IMR-90 (cell line): Measurements from ENCODE around the gene NUP210L. TPM values are rescaled to one million over a fixed set of nuclear protein-coding genes. Genes with fewer than 3 reads are reported as not detected.

Experiments
- ATAC-seq: fragments of 200-7000 bp; cut with Tn5 transposase; 2 replicates; pipeline ENCODE4 v1.9.1; 2020; ENCODE audit warnings: low read depth, mild to moderate bottlenecking, moderate library complexity
- BruUV-seq: library from RNA; stranded (reverse); fragments of 400-500 nt; replicated peaks from 2 replicates; lab custom pipeline; 2021; lab: Mats Ljungman, UMichigan
- CTCF ChIA-PET: fragments of 300-600 bp; formaldehyde crosslinking; extraction: SDS; loops from one replicate; lab custom pipeline; 2021; ENCODE audit warnings: antibody characterized with exemption; lab: Yijun Ruan, JAX
- POLR2A ChIA-PET: fragments of 300-600 bp; sonication (Branson Sonifier 250); formaldehyde crosslinking; loops from one replicate; lab custom pipeline; 2022; ENCODE audit warnings: antibody characterized with exemption; ENCODE audit not compliant: unreplicated experiment; lab: Charles Lee
- DNase-seq: peaks from one replicate; pipeline ENCODE4 v3.0.0; 2013
- H2AFZ ChIP-seq: replicated peaks from 2 replicates; pipeline ENCODE3; 2013; ENCODE audit warnings: low read length, mild to moderate bottlenecking; ENCODE audit not compliant: poor library complexity
- H2AK5ac ChIP-seq: 2 replicates; pipeline ENCODE4 v1.6.1; 2013; ENCODE audit warnings: low read depth, low read length, inconsistent platforms
- H2AK9ac ChIP-seq: replicated peaks from 2 replicates; pipeline ENCODE3; 2013; ENCODE audit warnings: mild to moderate bottlenecking, low read depth, low read length, moderate library complexity; ENCODE audit not compliant: poor library complexity
- H2BK120ac ChIP-seq: 2 replicates; pipeline ENCODE4 v1.6.1; 2013; ENCODE audit warnings: low read depth, low read length, inconsistent platforms
- H2BK15ac ChIP-seq: 3 replicates; pipeline ENCODE4 v1.6.1; 2013; ENCODE audit warnings: low read depth, low read length, inconsistent platforms
- H2BK20ac ChIP-seq: 2 replicates; pipeline ENCODE4 v1.6.1; 2013; ENCODE audit warnings: low read depth, mild to moderate bottlenecking, inconsistent platforms, low read length, moderate library complexity
- H2BK5ac ChIP-seq: 2 replicates; pipeline ENCODE4 v1.6.1; 2013; ENCODE audit warnings: mild to moderate bottlenecking, low read depth, low read length, inconsistent platforms; ENCODE audit not compliant: poor library complexity, severe bottlenecking
- H3K14ac ChIP-seq: replicated peaks from 2 replicates; pipeline ENCODE4 v1.6.1; 2013; ENCODE audit warnings: low read depth, low read length, inconsistent platforms
- H3K18ac ChIP-seq: 2 replicates; pipeline ENCODE4 v1.6.1; 2013; ENCODE audit warnings: low read depth, low read length, control low read depth
- H3K23ac ChIP-seq: 2 replicates; pipeline ENCODE4 v1.6.1; 2013; ENCODE audit warnings: low read depth, low read length, inconsistent platforms
- H3K27ac ChIP-seq: 2 replicates; pipeline ENCODE4 v1.5.1; 2013; ENCODE audit warnings: mild to moderate bottlenecking, control low read depth, low read length; ENCODE audit not compliant: insufficient read depth
- H3K27me3 ChIP-seq: 2 replicates; pipeline ENCODE4 v1.6.1; 2013; ENCODE audit warnings: low read length; ENCODE audit not compliant: control insufficient read depth, insufficient read depth
- H3K36me3 ChIP-seq: 2 replicates; pipeline ENCODE4 v1.6.1; 2013; ENCODE audit warnings: low read length, mixed read lengths; ENCODE audit not compliant: control insufficient read depth, insufficient read depth
- H3K4ac ChIP-seq: 2 replicates; pipeline ENCODE4 v1.6.1; 2013; ENCODE audit warnings: low read depth, low read length, inconsistent platforms
- H3K4me1 ChIP-seq: 2 replicates; pipeline ENCODE4 v1.6.1; 2013; ENCODE audit warnings: low read length, mixed read lengths; ENCODE audit not compliant: control insufficient read depth, insufficient read depth
- H3K4me2 ChIP-seq: 2 replicates; pipeline ENCODE4 v1.6.1; 2013; ENCODE audit warnings: low read depth, mild to moderate bottlenecking, control low read depth, low read length, moderate library complexity
- H3K4me3 ChIP-seq: 2 replicates; pipeline ENCODE4 v1.5.1; 2013; ENCODE audit warnings: low read depth, mild to moderate bottlenecking, control low read depth, low read length, moderate library complexity; ENCODE audit not compliant: insufficient read depth
- H3K56ac ChIP-seq: 2 replicates; pipeline ENCODE4 v1.6.1; 2013; ENCODE audit warnings: low read length, inconsistent platforms; ENCODE audit not compliant: insufficient read depth; ENCODE audit errors: extremely low read depth
- H3K79me1 ChIP-seq, 2 experiments: 2 replicates each; pipeline ENCODE4 v1.6.1; 2013; ENCODE audit warnings: low read length in 2 of 2, inconsistent platforms in 1 of 2, low read depth in 1 of 2
- H3K9ac ChIP-seq: 2 replicates; pipeline ENCODE4 v1.6.1; 2013; ENCODE audit warnings: low read depth, low read length, control low read depth
- H3K9me1 ChIP-seq: 2 replicates; pipeline ENCODE4 v1.6.1; 2013; ENCODE audit warnings: low read length, inconsistent platforms; ENCODE audit not compliant: insufficient read depth
- H3K9me3 ChIP-seq: 2 replicates; pipeline ENCODE4 v1.6.1; 2013; ENCODE audit warnings: low read length; ENCODE audit not compliant: control insufficient read depth, insufficient read depth
- H4K20me1 ChIP-seq: 2 replicates; pipeline ENCODE4 v1.6.1; 2013; ENCODE audit warnings: low read length, inconsistent platforms; ENCODE audit not compliant: insufficient read depth
- H4K5ac ChIP-seq: 2 replicates; pipeline ENCODE4 v1.6.1; 2013; ENCODE audit warnings: mild to moderate bottlenecking, low read depth, low read length, control low read depth
- H4K8ac ChIP-seq, 2 experiments: 2 replicates each; pipeline ENCODE4 v1.6.1; 2013; ENCODE audit warnings: low read depth in 2 of 2, low read length in 2 of 2, control low read depth in 1 of 2, inconsistent platforms in 1 of 2
- H4K91ac ChIP-seq: 2 replicates; pipeline ENCODE4 v1.6.1; 2013; ENCODE audit warnings: low read depth, low read length, inconsistent platforms; ENCODE audit not compliant: insufficient read depth
- BHLHE40 ChIP-seq: fragments of 150-350 bp; IDR thresholded peaks from 2 replicates; pipeline ENCODE4 v1.6.1; 2016; ENCODE audit warnings: mild to moderate bottlenecking, low read depth, low read length
- CEBPB ChIP-seq: IDR thresholded peaks from 2 replicates; pipeline ENCODE4 v1.6.1; 2012; ENCODE audit warnings: low read depth, low read length, improper control_type of control experiment
- CHD1 ChIP-seq: IDR thresholded peaks from 2 replicates; pipeline ENCODE4 v1.6.1; 2012; ENCODE audit warnings: low read depth, low read length, improper control_type of control experiment
- CTCF ChIP-seq: conservative IDR thresholded peaks from 2 replicates; pipeline ENCODE4 v1.5.1; 2012; ENCODE audit warnings: mild to moderate bottlenecking, low read depth, low read length, improper control_type of control experiment
- ELK1 ChIP-seq: fragments of 150-350 bp; IDR thresholded peaks from 2 replicates; pipeline ENCODE4 v1.6.1; 2016; ENCODE audit warnings: low read depth, mild to moderate bottlenecking, low read length, moderate library complexity, borderline replicate concordance
- FOS ChIP-seq: fragments of 150-350 bp; IDR thresholded peaks from 2 replicates; pipeline ENCODE4 v1.6.1; 2016; ENCODE audit warnings: low read depth, low read length
- MAFK ChIP-seq: IDR thresholded peaks from 2 replicates; pipeline ENCODE4 v1.6.1; 2012; ENCODE audit warnings: low read depth, low read length, improper control_type of control experiment
- MAZ ChIP-seq: IDR thresholded peaks from 2 replicates; pipeline ENCODE4 v1.6.1; 2012; ENCODE audit warnings: low read depth, mild to moderate bottlenecking, low read length, improper control_type of control experiment, moderate library complexity, borderline replicate concordance
- MXI1 ChIP-seq: IDR thresholded peaks from 2 replicates; pipeline ENCODE4 v1.6.1; 2012; ENCODE audit warnings: low read depth, mild to moderate bottlenecking, low read length, moderate library complexity, borderline replicate concordance
- NFE2L2 ChIP-seq: fragments of 150-350 bp; IDR thresholded peaks from 2 replicates; pipeline ENCODE4 v1.6.1; 2016; ENCODE audit warnings: low read depth, mild to moderate bottlenecking, low read length
- POLR2A ChIP-seq: IDR thresholded peaks from 2 replicates; pipeline ENCODE4 v1.6.1; 2012; ENCODE audit warnings: mild to moderate bottlenecking, low read depth, low read length
- RAD21 ChIP-seq: IDR thresholded peaks from 2 replicates; pipeline ENCODE4 v1.6.1; 2012; ENCODE audit warnings: low read length, improper control_type of control experiment
- RFX5 ChIP-seq: IDR thresholded peaks from 2 replicates; pipeline ENCODE4 v1.8.0; 2012; ENCODE audit warnings: low read depth, mild to moderate bottlenecking, low read length, moderate library complexity
- SMC3 ChIP-seq: fragments of 150-350 bp; IDR thresholded peaks from 2 replicates; pipeline ENCODE4 v1.6.1; 2016; ENCODE audit warnings: low read depth, mild to moderate bottlenecking, antibody characterized with exemption, low read length, moderate library complexity
- USF2 ChIP-seq: fragments of 150-350 bp; IDR thresholded peaks from 2 replicates; pipeline ENCODE4 v1.6.1; 2017; ENCODE audit warnings: mild to moderate bottlenecking, antibody characterized with exemption, low read length, low read depth
- WGBS, 2 experiments: methylation state at CpG; one replicate each; pipeline versions ENCODE4 v1.1.5 to v1.1.7; 2013; ENCODE audit warnings: missing lambda C conversion rate in 2 of 2; ENCODE audit not compliant: insufficient read length in 1 of 2; ENCODE audit errors: extremely low coverage in 2 of 2; 5-methylcytosine and 5-hydroxymethylcytosine counted together
- dilution Hi-C: fragments of 300-500 bp; cut with HindIII; formaldehyde crosslinking; loops from one replicate; pipeline ENCODE4 v1.14.3; 2018; ENCODE audit warnings: low sequenced_read_pairs; ENCODE audit not compliant: unreplicated experiment
- in situ Hi-C: fragments of 300-500 bp; cut with MboI; formaldehyde crosslinking; loops from 3 replicates; pipeline ENCODE4 v1.14.3; 2019; ENCODE audit warnings: low sequenced_read_pairs, inconsistent platforms, mixed read lengths
- intact Hi-C: fragments of 100-400 bp; cut with micrococcal nuclease; formaldehyde crosslinking; loops from 2 replicates; pipeline ENCODE4 v1.10.0; 2022
- polyA plus RNA-seq, 3 experiments: library from polyadenylated mRNA; depleted of rRNA; stranded (reverse); fragments of >200 nt; gene quantifications; 2 replicates each; pipeline ENCODE4 v1.2.3, GENCODE V29; 2012; ENCODE audit warnings: low replicate concordance in 1 of 3
- total RNA-seq: library from RNA; depleted of rRNA; stranded (reverse); fragments of >200 nt; gene quantifications from 2 replicates; pipeline ENCODE4 v1.2.3, GENCODE V29; 2012

Gene NUP210L
- total and polyA plus RNA-seq, 2 of the 4 experiments (the other 2 are of a cell fraction) = under 0.01 to 0.02 TPM

GRCh38 chr1:154158307-154159125 lies 3.6 kb upstream of the NUP210L start:
- no peak for ATAC-seq
- H3K9me1 ChIP-seq = peaks cover 9% of the 10 kb centered on the region
- H2BK5ac ChIP-seq = no peak overlapping the region
- H4K91ac ChIP-seq = no peak overlapping the region
- H3K14ac ChIP-seq = no peak overlapping the region
- intact Hi-C loops (no loop called here), dilution Hi-C loops (no loop called here), in situ Hi-C loops (no loop called here)
- no TSS peak for BruUV-seq
- H2AFZ ChIP-seq = no peak overlapping the region
- peaks cover 8% of the 10 kb centered on the region for H3K4me1 ChIP-seq
- POLR2A ChIA-PET = interaction anchor here (0.6 kb wide), 1 partner anchor 519 kb away, joined by 9 read pairs; no protein-coding TSS in a partner anchor
- peaks cover 26 to 51% of the 10 kb centered on the region in 2 experiments for H3K79me1 ChIP-seq
- H4K5ac ChIP-seq = no peak overlapping the region
- H3K36me3 ChIP-seq = peaks cover 43% of the 10 kb centered on the region
- H2BK15ac ChIP-seq = no peak overlapping the region
- peaks cover 24% of the 10 kb centered on the region for H4K20me1 ChIP-seq
- H3K23ac ChIP-seq = no peak overlapping the region
- no peak overlapping the region for H3K4me2 ChIP-seq
- DNase-seq = no peak
- WGBS, 2 experiments = 98% methylated on average over 5 of the region's 8 CpGs; no CpG with 5 or more reads in 1 of the 2 experiments
- no peaks in the 10 kb centered on the region for H3K27me3 ChIP-seq
- H3K9ac ChIP-seq = no peak overlapping the region
- H3K4ac ChIP-seq = no peak overlapping the region
- no peak overlapping the region for H2AK9ac ChIP-seq
- H2BK20ac ChIP-seq = no peak overlapping the region
- no peak overlapping the region for H3K4me3 ChIP-seq
- no peak overlapping the region for H3K18ac ChIP-seq
- no peak overlapping the region for H2BK120ac ChIP-seq
- no peak overlapping the region for H4K8ac ChIP-seq
- H2AK5ac ChIP-seq = no peak overlapping the region
- no peak overlapping the region for H3K27ac ChIP-seq
- H3K56ac ChIP-seq = no peak overlapping the region
- CTCF ChIA-PET = no interaction called here
- H3K9me3 ChIP-seq = no peaks in the 10 kb centered on the region
- TF ChIP-seq MAFK (no peak), ELK1 (no peak), MXI1 (no peak), CTCF (no peak), SMC3 (no peak), MAZ (no peak), NFE2L2 (no peak), BHLHE40 (no peak), RFX5 (no peak), RAD21 (no peak), FOS (no peak), CEBPB (no peak), CHD1 (no peak), USF2 (no peak), POLR2A (no peak)
